ENCODE data around the gene IL21R.

IL21R gene

GRCh38 chr16:27402964-27403600, 1.1 kb downstream of the IL21R start:
- TF ChIP-seq GATA3 (IDR thresholded peaks at IDR 0.05; ENCODE audit: low read depth, low read length) (no peak), GATA2 (IDR thresholded peaks at IDR 0.05; ENCODE audit: low read depth, low read length) (no peak)

- TF ChIP-seq GATA3 (IDR thresholded peaks at IDR 0.05; ENCODE audit: low read depth, low read length) (no peak), GATA2 (IDR thresholded peaks at IDR 0.05; ENCODE audit: low read depth, low read length) (no peak)
Measured at GRCh38 chr16:27403601-27403992, 1.6 kb downstream of the IL21R start.

GRCh38 chr16:27404163-27404823, 2.3 kb downstream of the IL21R start:
- TF ChIP-seq GATA3 (IDR thresholded peaks at IDR 0.05; ENCODE audit: low read depth, low read length) (no peak), GATA2 (IDR thresholded peaks at IDR 0.05; ENCODE audit: low read depth, low read length) (no peak)

GRCh38 chr16:27405546-27406451, 3.8 kb downstream of the IL21R start:
- TF ChIP-seq GATA3 (IDR thresholded peaks at IDR 0.05; ENCODE audit: low read depth, low read length) = no peak
- no peak for TF ChIP-seq GATA2 (IDR thresholded peaks at IDR 0.05; ENCODE audit: low read depth, low read length)

GRCh38 chr16:27406511-27407128, 4.6 kb downstream of the IL21R start:
- TF ChIP-seq GATA2 (IDR thresholded peaks at IDR 0.05; ENCODE audit: low read depth, low read length) (no peak), GATA3 (IDR thresholded peaks at IDR 0.05; ENCODE audit: low read depth, low read length) (no peak)

- no peak for TF ChIP-seq GATA3 (IDR thresholded peaks at IDR 0.05; ENCODE audit: low read depth, low read length)
- TF ChIP-seq GATA2 (IDR thresholded peaks at IDR 0.05; ENCODE audit: low read depth, low read length) = no peak
Measured at GRCh38 chr16:27407133-27407532, 5.2 kb downstream of the IL21R start.

- no peak for TF ChIP-seq GATA2 (IDR thresholded peaks at IDR 0.05; ENCODE audit: low read depth, low read length)
- TF ChIP-seq GATA3 (IDR thresholded peaks at IDR 0.05; ENCODE audit: low read depth, low read length) = no peak
Measured at GRCh38 chr16:27408012-27408601, 6.1 kb downstream of the IL21R start.

GRCh38 chr16:27408602-27409031, 6.6 kb downstream of the IL21R start:
- TF ChIP-seq GATA3 (IDR thresholded peaks at IDR 0.05; ENCODE audit: low read depth, low read length) = no peak

GRCh38 chr16:27410761-27411160, 8.8 kb downstream of the IL21R start:
- TF ChIP-seq GATA3 (IDR thresholded peaks at IDR 0.05; ENCODE audit: low read depth, low read length) (no peak), GATA2 (IDR thresholded peaks at IDR 0.05; ENCODE audit: low read depth, low read length) (no peak)

- no peak for TF ChIP-seq GATA3 (IDR thresholded peaks at IDR 0.05; ENCODE audit: low read depth, low read length)
- no peak for TF ChIP-seq GATA2 (IDR thresholded peaks at IDR 0.05; ENCODE audit: low read depth, low read length)
Measured at GRCh38 chr16:27413956-27414355, 12.0 kb downstream of the IL21R start.

GRCh38 chr16:27414788-27415431, 12.9 kb downstream of the IL21R start:
- no peak for TF ChIP-seq GATA3 (IDR thresholded peaks at IDR 0.05; ENCODE audit: low read depth, low read length)
- no peak for TF ChIP-seq GATA2 (IDR thresholded peaks at IDR 0.05; ENCODE audit: low read depth, low read length)

GRCh38 chr16:27417047-27417671, 15.2 kb downstream of the IL21R start:
- TF ChIP-seq GATA2 (IDR thresholded peaks at IDR 0.05; ENCODE audit: low read depth, low read length) = no peak
- TF ChIP-seq GATA3 (IDR thresholded peaks at IDR 0.05; ENCODE audit: low read depth, low read length) = no peak
